NB4 (cell line): ENCODE measurements around the gene ESR1.

Experiments
- CTCF ChIP-seq: IDR thresholded peaks from one replicate; pipeline ENCODE4 v1.5.1; 2012; ENCODE audit warnings: low read depth, low read length
- POLR2A ChIP-seq: IDR thresholded peaks from 2 replicates; pipeline ENCODE4 v1.6.1; 2011; ENCODE audit warnings: mild to moderate bottlenecking; ENCODE audit not compliant: insufficient read length; ENCODE audit errors: extremely low read depth
- TF ChIP-seq, protein P1 (sequence below): IDR thresholded peaks from 2 replicates; pipeline ENCODE4 v1.6.1; 2011; ENCODE audit warnings: low read depth, low read length

DNA sequence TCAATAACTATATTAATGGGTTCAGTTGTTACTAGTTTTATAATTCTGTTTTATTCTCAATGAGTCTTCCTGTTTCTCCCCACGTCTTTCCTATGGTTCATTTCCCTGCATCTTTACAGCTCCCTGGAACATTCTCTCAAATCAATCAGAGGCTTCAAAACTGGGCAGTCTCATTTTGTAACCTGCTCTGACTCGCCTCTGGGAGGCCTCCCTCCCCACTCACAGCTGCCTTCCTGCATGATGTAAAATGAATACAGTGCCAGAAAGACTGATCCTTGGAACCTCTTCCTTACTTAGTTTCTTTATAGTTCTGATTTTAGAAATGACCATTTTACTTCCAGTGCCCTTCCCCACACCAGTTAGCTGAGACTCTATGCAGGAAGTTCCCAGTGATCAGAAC lies 103.9 kb downstream of the ESR1 start:
- TF ChIP-seq CTCF (no peak), POLR2A (no peak)
- TF ChIP-seq, protein P1, sequence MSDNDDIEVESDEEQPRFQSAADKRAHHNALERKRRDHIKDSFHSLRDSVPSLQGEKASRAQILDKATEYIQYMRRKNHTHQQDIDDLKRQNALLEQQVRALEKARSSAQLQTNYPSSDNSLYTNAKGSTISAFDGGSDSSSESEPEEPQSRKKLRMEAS: no peak
